SK-N-MC (cell line): Measurements from ENCODE around the gene ZNF684.
"Not testable (repeated sequence)": the region's sequence is repeated elsewhere in the genome, so short reads cannot be mapped to it uniquely, and the experiment has no call there.

Experiments used
- DNase-seq: peaks from one replicate; pipeline ENCODE4 v3.0.0-alpha.2; 2011; ENCODE audit warnings: low read depth, low spot score
- H3K27ac ChIP-seq: fragments of 200-600 bp; sonication (generic); 2 replicates; pipeline ENCODE4 v1.5.1; 2016; ENCODE audit warnings: mixed run types
- H3K36me3 ChIP-seq: fragments of 200-600 bp; sonication (generic); 2 replicates; pipeline ENCODE4 v1.6.1; 2017; ENCODE audit warnings: antibody characterized with exemption, low read length, mixed read lengths; ENCODE audit not compliant: insufficient read depth
- H3K4me3 ChIP-seq: fragments of 200-600 bp; sonication (generic); 2 replicates; pipeline ENCODE4 v1.5.1; 2016
- H3K9ac ChIP-seq: fragments of 200-600 bp; sonication (generic); 2 replicates; pipeline ENCODE4 v1.8.0; 2017; ENCODE audit warnings: mixed run types, mixed read lengths; ENCODE audit not compliant: insufficient read length
- H3K9me3 ChIP-seq: fragments of 200-600 bp; sonication (generic); 2 replicates; pipeline ENCODE4 v1.6.1; 2017; ENCODE audit warnings: low read depth, mild to moderate bottlenecking, antibody characterized with exemption, low read length, moderate library complexity, mixed read lengths
- EZH2 ChIP-seq: fragments of 200-600 bp; sonication (generic); IDR thresholded peaks from one replicate; pipeline ENCODE4 v1.6.1; 2017; ENCODE audit warnings: antibody characterized with exemption
- FOXP2 ChIP-seq: optimal IDR thresholded peaks from 2 replicates; pipeline ENCODE3; 2011; ENCODE audit warnings: mild to moderate bottlenecking, moderate library complexity; ENCODE audit not compliant: insufficient read depth; ENCODE audit errors: extremely low read length, control extremely low read depth
- POLR2AphosphoS5 ChIP-seq: IDR thresholded peaks from 2 replicates; pipeline ENCODE4 v1.6.1; 2012; ENCODE audit warnings: mild to moderate bottlenecking, low read depth, low read length, borderline replicate concordance

The ZNF684 gene

DNA sequence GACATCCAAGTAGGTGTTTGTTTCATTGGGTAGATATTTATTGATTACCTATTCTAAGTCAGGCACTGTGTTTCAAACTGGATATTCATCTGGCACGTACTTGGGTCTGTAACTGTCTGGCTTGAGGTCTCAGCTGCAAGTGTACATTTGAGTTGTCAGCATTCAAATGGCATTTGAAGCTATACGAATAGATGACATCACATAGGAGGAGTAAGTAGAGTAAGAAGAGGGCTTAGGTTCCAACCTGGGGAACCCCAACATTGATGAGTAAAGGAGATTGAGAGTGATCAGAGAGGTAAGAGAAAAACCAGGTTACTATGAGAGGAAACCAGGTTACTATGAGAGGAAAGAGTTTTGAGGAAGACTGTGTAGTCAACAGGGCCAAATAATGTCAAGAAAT is 30.7 kb downstream of the ZNF684 start:
- no peak for DNase-seq

DNA sequence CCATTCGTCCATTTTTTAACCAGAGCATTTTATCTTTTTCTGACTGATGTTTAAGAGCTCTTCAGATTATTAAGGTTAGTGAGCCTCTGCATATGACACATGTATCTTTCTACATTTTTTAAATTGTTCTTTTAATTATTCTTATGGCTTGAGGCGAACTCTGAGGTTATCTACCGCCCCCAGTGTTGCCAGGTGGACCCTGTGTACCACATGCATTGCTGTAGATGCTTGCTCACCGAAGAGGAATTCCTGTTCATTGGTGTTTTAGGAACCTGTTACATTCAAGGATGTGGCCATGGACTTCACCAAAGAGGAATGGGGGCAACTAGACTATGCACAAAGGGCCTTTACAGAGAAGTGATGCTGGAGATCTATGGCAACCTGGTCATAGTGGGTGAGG is 31.8 kb downstream of the ZNF684 start:
- Histone ChIP-seq H3K9ac (no peak overlapping the region), H3K9me3 (0 out of 2 replicates have a peak, but pooled peaks cover 2% of the 10 kb centered on the region), H3K4me3 (no peak overlapping the region), H3K27ac (no peak overlapping the region), H3K36me3 (no peaks in the 10 kb centered on the region)
- no peak for DNase-seq
- TF ChIP-seq POLR2AphosphoS5 (no peak), FOXP2 (no peak), EZH2 (no peak)

More for the DNA sequence above, 30.7 kb downstream of the ZNF684 start:
- TF ChIP-seq POLR2AphosphoS5: no peak
- no peak overlapping the region for H3K4me3 ChIP-seq
- no peak overlapping the region for H3K9ac ChIP-seq
- H3K36me3 ChIP-seq: no peaks in the 10 kb centered on the region
- H3K9me3 ChIP-seq: 0 out of 2 replicates have a peak, but pooled peaks cover 2% of the 10 kb centered on the region
- no peak overlapping the region for H3K27ac ChIP-seq

DNA sequence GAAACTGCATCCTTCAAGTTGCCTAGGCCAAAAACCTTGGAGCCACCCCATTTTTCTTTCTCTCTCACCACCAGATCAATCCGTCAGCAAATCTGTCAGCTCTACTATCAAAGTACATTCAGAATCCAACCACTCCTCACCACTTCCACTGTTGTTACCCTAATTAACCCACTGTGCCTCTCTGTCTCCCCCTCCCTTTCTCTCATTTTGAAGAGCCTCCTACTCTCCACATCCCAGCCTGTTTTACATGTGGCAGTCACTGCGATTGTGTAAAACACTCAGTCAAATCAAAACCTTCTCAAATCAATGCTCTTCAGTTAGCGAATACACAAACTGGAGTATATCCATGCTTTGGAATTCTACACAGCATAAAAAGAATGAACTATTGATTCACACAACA is 33.1 kb downstream of the ZNF684 start:
- no peak overlapping the region for H3K9ac ChIP-seq
- no peak overlapping the region for H3K27ac ChIP-seq
- no peak overlapping the region for H3K4me3 ChIP-seq
- no peak for TF ChIP-seq POLR2AphosphoS5
- no peak for TF ChIP-seq EZH2
- no peak for TF ChIP-seq FOXP2
- no peak for DNase-seq
- no peaks in the 10 kb centered on the region for H3K36me3 ChIP-seq
- 0 out of 2 replicates have a peak, but pooled peaks cover 2% of the 10 kb centered on the region for H3K9me3 ChIP-seq

DNA sequence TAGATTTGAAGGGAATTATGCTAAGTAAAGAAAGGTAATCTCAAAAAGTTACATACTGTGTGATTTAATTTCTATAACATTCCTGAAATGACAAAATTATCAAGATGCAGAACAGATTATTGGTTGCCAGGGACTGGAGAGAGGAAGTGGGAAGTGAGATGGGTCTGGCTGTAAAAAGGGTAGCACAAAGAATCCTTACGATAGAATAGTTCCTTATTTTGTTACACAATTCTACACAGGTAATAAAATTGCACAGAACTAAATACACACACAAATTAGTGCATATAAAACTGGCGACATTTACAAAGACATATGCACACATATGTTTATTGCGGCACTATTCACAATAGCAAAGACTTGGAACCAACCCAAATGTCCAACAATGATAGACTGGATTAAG is 33.5 kb downstream of the ZNF684 start:
- Histone ChIP-seq H3K9ac (no peak overlapping the region), H3K4me3 (no peak overlapping the region), H3K9me3 (0 out of 2 replicates have a peak, but pooled peaks cover 2% of the 10 kb centered on the region), H3K27ac (no peak overlapping the region), H3K36me3 (no peaks in the 10 kb centered on the region)
- TF ChIP-seq FOXP2 (no peak), POLR2AphosphoS5 (no peak), EZH2 (no peak)
- no peak for DNase-seq

DNA sequence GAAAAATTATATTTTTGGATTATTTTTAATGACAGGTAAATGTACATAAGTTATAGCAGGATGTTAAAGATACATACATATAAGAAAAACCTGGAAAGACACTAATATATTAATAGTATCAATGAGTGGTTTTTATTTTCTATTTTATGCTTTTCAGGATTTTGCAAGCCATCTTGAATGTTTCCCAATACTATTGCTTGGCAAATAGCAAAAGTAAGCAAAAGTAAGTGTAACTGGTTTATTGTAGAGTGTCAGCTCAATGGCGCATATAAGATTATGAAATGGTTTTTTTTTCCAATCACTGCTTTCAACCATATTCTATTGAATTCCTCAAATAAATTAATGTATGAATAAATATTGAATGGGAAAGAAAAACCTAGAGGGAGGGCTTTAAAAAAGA is 36.4 kb downstream of the ZNF684 start:
- no peaks in the 10 kb centered on the region for H3K36me3 ChIP-seq
- H3K27ac ChIP-seq: no peak overlapping the region
- no peak for TF ChIP-seq EZH2
- TF ChIP-seq POLR2AphosphoS5: no peak
- TF ChIP-seq FOXP2: no peak
- H3K9ac ChIP-seq: no peak overlapping the region
- H3K4me3 ChIP-seq: no peak overlapping the region
- H3K9me3 ChIP-seq: no peaks in the 10 kb centered on the region
- DNase-seq: no peak

DNA sequence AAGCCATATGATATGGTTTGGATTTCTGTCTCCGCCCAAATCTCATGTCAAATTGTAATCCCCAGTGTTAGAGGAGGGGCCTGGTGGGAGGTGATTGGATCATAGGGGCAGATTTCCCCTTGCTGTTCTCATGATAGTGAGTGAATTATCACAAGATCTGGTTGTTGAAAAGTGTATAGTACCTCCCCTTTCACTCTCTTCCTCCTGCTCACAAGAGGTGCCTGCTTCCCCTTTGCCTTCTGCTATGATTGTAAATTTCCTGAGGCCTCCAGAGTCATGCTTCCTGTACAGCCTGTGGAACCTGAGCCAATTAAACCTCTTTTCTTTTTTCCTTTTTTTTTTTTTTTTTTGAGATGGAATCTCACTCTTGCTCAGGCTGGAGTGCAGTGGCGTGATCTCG is 43.4 kb downstream of the ZNF684 start:
- not testable (repeated sequence) for DNase-seq

DNA sequence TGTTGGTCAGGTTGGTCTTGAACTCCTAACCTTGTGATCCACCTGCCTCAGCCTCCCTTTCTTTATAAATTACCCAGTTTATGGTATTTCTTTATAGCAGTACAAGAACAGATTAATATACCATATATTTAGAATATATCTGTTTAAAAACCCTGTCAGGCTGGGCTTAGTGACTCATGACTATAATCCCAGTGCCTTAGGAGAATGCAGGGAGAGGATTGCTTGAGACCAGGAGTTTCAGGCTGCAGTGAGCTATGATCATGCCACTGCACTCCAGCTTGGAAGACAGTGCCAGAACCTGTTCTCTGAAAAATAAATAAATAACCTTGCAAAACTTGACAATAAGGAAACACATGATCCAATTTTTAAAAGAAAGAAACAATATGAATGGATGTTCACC is 43.9 kb downstream of the ZNF684 start:
- Histone ChIP-seq H3K4me3 (no peak overlapping the region), H3K27ac (no peak overlapping the region), H3K36me3 (no peaks in the 10 kb centered on the region), H3K9me3 (no peaks in the 10 kb centered on the region), H3K9ac (no peak overlapping the region)
- TF ChIP-seq FOXP2 (no peak), EZH2 (no peak), POLR2AphosphoS5 (no peak)
- no peak for DNase-seq

More for the DNA sequence above, 43.4 kb downstream of the ZNF684 start:
- not testable (repeated sequence) for H3K36me3 ChIP-seq, H3K27ac ChIP-seq, H3K4me3 ChIP-seq, H3K9ac ChIP-seq, H3K9me3 ChIP-seq

DNA sequence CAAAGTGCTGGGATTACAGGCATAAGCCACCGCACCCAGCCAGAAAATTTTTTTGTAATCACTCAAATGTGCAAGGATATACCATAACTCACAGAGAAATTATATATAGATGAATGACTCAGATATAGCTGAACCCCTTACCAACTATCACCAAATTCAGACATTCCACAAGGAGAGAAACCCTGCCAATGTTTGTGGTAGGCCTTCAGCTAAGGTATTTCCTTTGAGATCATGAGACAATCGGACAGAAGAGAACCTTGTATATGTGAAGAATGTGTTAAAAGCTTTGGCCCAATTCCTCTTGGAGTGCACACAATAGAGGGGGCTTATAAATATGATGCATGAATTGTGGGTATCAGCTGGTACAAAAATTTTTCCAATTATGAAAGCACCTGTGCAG is 50.7 kb downstream of the ZNF684 start:
- Histone ChIP-seq H3K4me3 (no peak overlapping the region), H3K36me3 (no peaks in the 10 kb centered on the region), H3K9me3 (no peaks in the 10 kb centered on the region), H3K9ac (no peak overlapping the region), H3K27ac (no peak overlapping the region)
- no peak for DNase-seq
- no peak for TF ChIP-seq POLR2AphosphoS5
- TF ChIP-seq FOXP2: no peak
- no peak for TF ChIP-seq EZH2

DNA sequence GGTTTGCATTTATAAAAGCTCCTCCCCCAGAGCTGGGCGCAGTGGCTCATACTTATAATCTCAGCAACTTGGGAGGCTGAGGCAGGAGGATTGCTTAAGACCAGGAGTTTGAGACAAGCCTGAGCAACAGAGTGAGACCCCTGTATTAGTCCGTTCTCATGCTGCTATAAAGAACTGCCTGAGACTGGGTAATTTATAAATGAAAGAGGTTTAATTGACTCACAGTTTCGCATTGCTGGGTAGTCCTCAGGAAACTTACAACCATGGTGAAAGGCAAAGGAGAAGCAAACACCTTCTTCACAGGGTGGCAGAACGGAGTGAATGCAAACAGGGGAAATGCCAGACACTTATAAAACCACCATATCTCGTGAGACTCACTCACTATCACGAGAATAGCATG is 52.5 kb downstream of the ZNF684 start:
- Histone ChIP-seq H3K9me3 (no peaks in the 10 kb centered on the region), H3K9ac (no peak overlapping the region), H3K4me3 (no peak overlapping the region), H3K36me3 (no peaks in the 10 kb centered on the region), H3K27ac (no peak overlapping the region)
- no peak for DNase-seq
- no peak for TF ChIP-seq FOXP2
- TF ChIP-seq POLR2AphosphoS5: no peak
- no peak for TF ChIP-seq EZH2
